Esophagus squamous epithelium (tissue), 5 donors: ENCODE data around the gene GANC. TPM values are rescaled to one million over a fixed set of nuclear protein-coding genes. Genes with fewer than 3 reads are reported as not detected.

Experiments used
- DNase-seq: peaks from one replicate; lab custom pipeline; 2025; lab: John Stamatoyannopoulos, UW
- H3K27ac ChIP-seq, 4 donors: fragments of 200-600 bp; sonication (generic); one replicate each; pipeline ENCODE4 v1.5.1; 2016 to 2019; ENCODE audit warnings: mild to moderate bottlenecking in 1 of 4
- H3K27me3 ChIP-seq, 4 donors: fragments of 200-600 bp; sonication (generic); 1 replicate in 3 of 4; 2 replicates in 1 of 4; pipeline versions ENCODE4 v1.5.1 to v1.6.0; 2017 to 2021; ENCODE audit warnings: antibody characterized with exemption in 1 of 4
- H3K36me3 ChIP-seq, 3 donors: fragments of 200-600 bp; sonication (generic); one replicate each; pipeline ENCODE4 v1.5.1; 2016 to 2019
- H3K4me1 ChIP-seq, 3 donors: fragments of 200-600 bp; sonication (generic); one replicate each; pipeline ENCODE4 v1.5.1; 2017 to 2019
- H3K4me3 ChIP-seq, 4 donors: fragments of 200-600 bp; sonication (generic); 1 replicate in 3 of 4; 2 replicates in 1 of 4; pipeline ENCODE4 v1.5.1; 2016 to 2019; ENCODE audit warnings: mild to moderate bottlenecking in 2 of 4, moderate library complexity in 1 of 4
- H3K9me3 ChIP-seq, 3 donors: fragments of 200-600 bp; sonication (generic); one replicate each; pipeline ENCODE4 v1.5.1; 2016 to 2019
- POLR2A ChIP-seq, 4 donors: fragments of 450-650 bp; IDR thresholded peaks; one replicate each; pipeline ENCODE4 v1.6.1; 2017; ENCODE audit warnings: antibody characterized with exemption in 4 of 4, mild to moderate bottlenecking in 4 of 4, moderate library complexity in 3 of 4
- WGBS, 2 donors: methylation state at CpG; one replicate each; pipeline ENCODE4 v1.1.5; 2018; 5-methylcytosine and 5-hydroxymethylcytosine counted together
- intact Hi-C: fragments of 100-400 bp; cut with DNase I; formaldehyde crosslinking; loops from one replicate; pipeline ENCODE4 v1.15.0; 2022
- total RNA-seq, 4 donors: library from RNA; depleted of rRNA; stranded (reverse); fragments of >200 nt; gene quantifications; one replicate each; pipeline ENCODE4 v1.1.0, GENCODE V29; 2016
- TF ChIP-seq, protein P1 (sequence below), 6 experiments: fragments of 450-650 bp in 4 of 6; fragments of 200-600 bp in 2 of 6; sonication (generic) in 2 of 6; IDR thresholded peaks; one replicate each; pipeline ENCODE4 v1.5.1; 2016 to 2019; ENCODE audit warnings: antibody characterized with exemption in 6 of 6, mild to moderate bottlenecking in 4 of 6, moderate library complexity in 4 of 6
- donor health status: DM: yes; HTN: yes; CAD: no.

The GANC gene
- total RNA-seq, 4 donors from 2014 or later, result 15.0 to 29.1 (median 21.9) TPM

DNA sequence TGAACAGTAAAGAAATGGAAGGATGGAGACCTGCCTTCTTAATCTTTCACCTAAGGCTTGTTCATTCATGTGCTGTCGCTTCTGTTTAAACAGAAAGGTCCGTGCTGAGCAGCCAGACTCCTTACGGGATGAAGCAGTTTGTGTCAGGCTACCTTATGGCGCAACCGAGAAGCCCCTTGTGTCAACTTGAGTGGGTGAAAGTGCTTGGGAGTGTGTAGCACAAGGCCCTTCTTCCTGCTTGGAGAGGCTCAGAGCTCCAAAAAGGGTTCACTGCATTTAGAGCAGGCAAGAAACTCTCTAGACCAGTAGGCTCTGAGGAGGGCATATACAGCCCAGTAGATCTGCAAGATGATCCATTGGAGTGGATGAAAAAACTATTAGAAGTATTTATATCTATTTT is 102.3 kb downstream of the GANC start:
- TF ChIP-seq, protein P1, sequence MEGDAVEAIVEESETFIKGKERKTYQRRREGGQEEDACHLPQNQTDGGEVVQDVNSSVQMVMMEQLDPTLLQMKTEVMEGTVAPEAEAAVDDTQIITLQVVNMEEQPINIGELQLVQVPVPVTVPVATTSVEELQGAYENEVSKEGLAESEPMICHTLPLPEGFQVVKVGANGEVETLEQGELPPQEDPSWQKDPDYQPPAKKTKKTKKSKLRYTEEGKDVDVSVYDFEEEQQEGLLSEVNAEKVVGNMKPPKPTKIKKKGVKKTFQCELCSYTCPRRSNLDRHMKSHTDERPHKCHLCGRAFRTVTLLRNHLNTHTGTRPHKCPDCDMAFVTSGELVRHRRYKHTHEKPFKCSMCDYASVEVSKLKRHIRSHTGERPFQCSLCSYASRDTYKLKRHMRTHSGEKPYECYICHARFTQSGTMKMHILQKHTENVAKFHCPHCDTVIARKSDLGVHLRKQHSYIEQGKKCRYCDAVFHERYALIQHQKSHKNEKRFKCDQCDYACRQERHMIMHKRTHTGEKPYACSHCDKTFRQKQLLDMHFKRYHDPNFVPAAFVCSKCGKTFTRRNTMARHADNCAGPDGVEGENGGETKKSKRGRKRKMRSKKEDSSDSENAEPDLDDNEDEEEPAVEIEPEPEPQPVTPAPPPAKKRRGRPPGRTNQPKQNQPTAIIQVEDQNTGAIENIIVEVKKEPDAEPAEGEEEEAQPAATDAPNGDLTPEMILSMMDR (IDR thresholded peaks at IDR 0.05), result no peak
- TF ChIP-seq POLR2A (IDR thresholded peaks at IDR 0.05), result no peak
- Histone ChIP-seq H3K27me3 (no peaks in the 10 kb centered on the region), H3K9me3 (peaks cover 0 to 4% (median 0%) of the 10 kb centered on the region in 3 donors), H3K4me3 (no peak overlapping the region), H3K36me3 (no peaks in the 10 kb centered on the region), H3K27ac (no peak overlapping the region), H3K4me1 (no peaks in the 10 kb centered on the region)
- 89 to 97% methylated on average over 5 of the region's 5 CpGs for WGBS, 2 donors
- intact Hi-C loops, result no loop called here
- no peak for DNase-seq

DNA sequence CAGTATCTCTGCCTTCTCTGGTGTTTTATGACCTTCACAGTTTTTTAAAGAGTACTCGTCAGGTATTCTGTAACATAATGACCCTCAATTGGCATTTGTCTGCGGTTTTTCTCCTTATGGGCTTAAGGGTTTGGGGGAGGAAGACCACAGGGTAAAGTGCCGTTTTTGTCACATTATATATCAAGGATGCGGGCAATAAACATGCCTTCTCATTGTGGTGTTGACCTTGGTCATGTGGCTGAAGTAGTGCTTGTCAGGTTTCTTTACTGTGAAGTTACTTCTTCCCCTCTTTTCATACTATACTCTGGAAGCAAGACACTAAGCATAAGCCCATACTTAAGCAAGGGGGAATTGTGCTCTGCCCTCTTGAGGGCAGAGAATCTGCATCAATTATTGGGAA is 102.9 kb downstream of the GANC start:
- WGBS, 2 donors, result 76 to 84% methylated on average over 4 of the region's 4 CpGs
- intact Hi-C loops, result no loop called here
- H3K27ac ChIP-seq, result no peak overlapping the region
- no peak for DNase-seq
- no peaks in the 10 kb centered on the region for H3K4me1 ChIP-seq
- peaks cover 0 to 4% (median 0%) of the 10 kb centered on the region in 3 donors for H3K9me3 ChIP-seq
- no peaks in the 10 kb centered on the region for H3K36me3 ChIP-seq
- TF ChIP-seq POLR2A (IDR thresholded peaks at IDR 0.05), result no peak
- TF ChIP-seq, protein P1 (IDR thresholded peaks at IDR 0.05), result no peak
- H3K27me3 ChIP-seq, result no peaks in the 10 kb centered on the region
- no peak overlapping the region for H3K4me3 ChIP-seq

DNA sequence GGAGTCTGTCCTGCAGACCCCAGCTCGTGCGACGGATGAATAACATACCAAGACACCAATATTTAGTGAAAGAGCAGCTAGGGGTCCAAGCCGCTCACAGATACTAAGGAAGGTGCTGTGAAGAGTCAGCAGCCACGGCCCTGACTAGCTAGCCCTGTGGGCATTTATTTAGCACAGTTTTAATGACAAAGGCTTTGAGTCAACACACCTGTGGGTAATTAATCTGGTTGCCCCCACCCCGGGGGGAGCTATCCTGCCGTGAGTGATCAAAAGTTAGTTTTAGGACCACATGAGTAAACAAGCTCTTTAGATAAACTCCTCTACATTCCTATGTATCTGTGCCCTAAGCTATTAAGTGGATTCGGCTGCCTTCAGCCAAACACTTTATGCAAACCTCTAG is 105.0 kb downstream of the GANC start:
- no peak overlapping the region for H3K4me3 ChIP-seq
- peaks cover 0 to 1% (median 0%) of the 10 kb centered on the region in 3 donors for H3K36me3 ChIP-seq
- intact Hi-C loops, result no loop called here
- H3K27me3 ChIP-seq, result no peaks in the 10 kb centered on the region
- DNase-seq, result no peak
- TF ChIP-seq, protein P1 (IDR thresholded peaks at IDR 0.05), result no peak
- no peak for TF ChIP-seq POLR2A (IDR thresholded peaks at IDR 0.05)
- peaks cover 0 to 4% (median 0%) of the 10 kb centered on the region in 3 donors for H3K9me3 ChIP-seq
- H3K27ac ChIP-seq, result no peak overlapping the region
- 73 to 84% methylated on average over 7 of the region's 8 CpGs for WGBS, 2 donors
- no peaks in the 10 kb centered on the region for H3K4me1 ChIP-seq

DNA sequence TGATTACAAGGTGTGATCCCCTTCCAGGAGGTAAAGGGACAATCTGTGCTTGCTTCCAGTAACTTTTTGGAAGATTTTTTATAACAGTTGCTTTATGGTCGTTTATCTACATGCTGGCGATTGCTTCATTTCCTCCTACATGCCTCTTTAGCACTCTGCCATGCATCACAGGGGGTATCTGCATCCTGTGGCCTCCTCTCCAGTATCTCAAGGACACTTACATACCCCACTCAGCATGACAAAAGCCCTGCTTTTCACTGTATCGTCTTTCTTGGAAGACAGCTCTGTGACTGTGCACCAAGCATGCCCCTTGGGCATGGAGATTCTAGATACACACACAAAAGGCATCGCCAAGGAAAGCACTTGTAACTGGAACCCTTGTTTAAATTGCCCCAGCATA is 111.6 kb downstream of the GANC start:
- H3K4me1 ChIP-seq, result no peaks in the 10 kb centered on the region
- no peak for DNase-seq
- intact Hi-C loops, result no loop called here
- 44 to 69% methylated on average over 4 of the region's 4 CpGs for WGBS, 2 donors
- no peak overlapping the region for H3K27ac ChIP-seq
- H3K9me3 ChIP-seq, result no peaks in the 10 kb centered on the region
- TF ChIP-seq, protein P1 (IDR thresholded peaks at IDR 0.05), result no peak
- TF ChIP-seq POLR2A (IDR thresholded peaks at IDR 0.05), result no peak
- no peak overlapping the region for H3K4me3 ChIP-seq
- peaks cover 0 to 30% (median 0%) of the 10 kb centered on the region in 3 donors for H3K36me3 ChIP-seq
- no peaks in the 10 kb centered on the region for H3K27me3 ChIP-seq

DNA sequence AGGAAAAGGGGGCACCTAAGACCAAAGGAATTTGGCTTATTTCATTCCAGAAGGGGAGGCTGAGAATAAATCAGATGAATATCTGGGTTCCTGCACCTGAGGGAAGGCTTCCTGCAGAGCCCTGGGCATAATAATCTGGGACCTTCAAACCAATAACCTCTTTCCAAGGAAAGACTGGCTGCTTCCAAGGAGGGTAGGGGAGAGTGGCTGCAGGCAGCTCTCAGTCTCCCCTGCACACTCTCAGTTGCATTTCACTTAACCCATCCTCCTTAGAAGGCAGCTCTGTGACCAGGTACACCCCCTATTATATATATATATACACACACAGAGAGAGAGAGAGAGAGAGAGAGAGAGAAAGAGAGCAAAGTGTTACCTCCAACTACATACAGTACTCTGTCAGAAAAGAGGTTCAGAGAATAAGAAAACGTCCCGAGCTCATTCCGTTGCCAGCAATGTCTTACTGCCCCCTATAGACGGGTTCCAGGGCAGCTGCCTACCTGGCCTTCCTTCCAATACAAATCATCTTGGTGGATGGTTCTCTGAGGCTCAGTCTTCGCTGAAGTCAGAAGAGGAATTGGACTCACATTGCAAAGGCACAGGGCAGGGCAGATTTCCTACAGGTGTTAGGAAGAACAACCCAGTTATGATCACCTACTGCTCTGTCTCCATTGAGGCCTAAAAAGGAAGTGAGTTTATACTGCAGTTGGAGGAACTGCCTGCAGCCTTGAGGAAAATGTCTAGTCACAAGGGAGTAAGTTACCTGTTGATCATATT is 112.4 kb downstream of the GANC start:
- H3K36me3 ChIP-seq, result peaks cover 0 to 30% (median 0%) of the 10 kb centered on the region in 3 donors
- H3K4me1 ChIP-seq, result no peaks in the 10 kb centered on the region
- H3K4me3 ChIP-seq, result no peak overlapping the region
- intact Hi-C loops, result no loop called here
- no peak for DNase-seq
- H3K27me3 ChIP-seq, result no peaks in the 10 kb centered on the region
- 47 to 62% methylated on average over 5 of the region's 5 CpGs for WGBS, 2 donors
- no peak overlapping the region for H3K27ac ChIP-seq
- TF ChIP-seq, protein P1 (IDR thresholded peaks at IDR 0.05), result peak in 4 of 6 experiments; percentile 10 to 50 (median 16)
- TF ChIP-seq POLR2A (IDR thresholded peaks at IDR 0.05), result no peak
- H3K9me3 ChIP-seq, result no peaks in the 10 kb centered on the region
